Osteoblast (primary cell): ENCODE measurements around the gene MRPL22. TPM values are rescaled to one million over a fixed set of nuclear protein-coding genes. Genes with fewer than 3 reads are reported as not detected.

Source experiments
- DNase-seq: peaks from one replicate; pipeline ENCODE4 v3.0.0; 2011; ENCODE audit warnings: low spot score, mixed read lengths; ENCODE audit not compliant: insufficient read length; ENCODE audit errors: missing footprints
- H2AFZ ChIP-seq: 2 replicates; pipeline ENCODE4 v1.6.0; 2011; ENCODE audit warnings: mild to moderate bottlenecking, low read length
- H3K27ac ChIP-seq: 2 replicates; pipeline ENCODE4 v1.5.1; 2011; ENCODE audit warnings: mild to moderate bottlenecking, low read depth, low read length, moderate library complexity
- H3K27me3 ChIP-seq: 2 replicates; pipeline ENCODE4 v1.6.0; 2012; ENCODE audit warnings: mild to moderate bottlenecking, control low read depth, inconsistent platforms, low read length, moderate library complexity; ENCODE audit not compliant: insufficient read depth
- H3K36me3 ChIP-seq: 2 replicates; pipeline ENCODE4 v1.5.1; 2011; ENCODE audit warnings: mild to moderate bottlenecking, low read length, control low read depth, moderate library complexity; ENCODE audit not compliant: insufficient read depth
- H3K4me1 ChIP-seq: 2 replicates; pipeline ENCODE4 v1.5.1; 2011; ENCODE audit warnings: mild to moderate bottlenecking, low read length, control low read depth, moderate library complexity; ENCODE audit not compliant: insufficient read depth
- H3K4me2 ChIP-seq: 2 replicates; pipeline ENCODE4 v1.6.0; 2011; ENCODE audit warnings: mild to moderate bottlenecking, low read length; ENCODE audit not compliant: insufficient read depth
- H3K4me3 ChIP-seq: fragments of 200-600 bp; sonication (generic); 3 replicates; pipeline ENCODE4 v1.5.1; 2012; ENCODE audit warnings: mild to moderate bottlenecking, low read length, inconsistent platforms; ENCODE audit not compliant: insufficient read depth
- H3K79me2 ChIP-seq: 2 replicates; pipeline ENCODE4 v1.6.0; 2012; ENCODE audit warnings: mild to moderate bottlenecking, low read length, control low read depth, inconsistent platforms; ENCODE audit not compliant: insufficient read depth
- H3K9me3 ChIP-seq: 2 replicates; pipeline ENCODE4 v1.5.1; 2011; ENCODE audit warnings: low read depth, low read length, control low read depth
- H4K20me1 ChIP-seq: 2 replicates; pipeline ENCODE4 v1.6.0; 2012; ENCODE audit warnings: mild to moderate bottlenecking, low read length, control low read depth; ENCODE audit not compliant: insufficient read depth
- CTCF ChIP-seq: IDR thresholded peaks from 2 replicates; pipeline ENCODE4 v1.5.1; 2011; ENCODE audit warnings: mild to moderate bottlenecking, low read depth, low read length, moderate library complexity; ENCODE audit errors: extremely low read depth
- total RNA-seq: library from RNA; depleted of rRNA; stranded (reverse); fragments of >200 nt; gene quantifications from 2 replicates; pipeline ENCODE4 v1.2.3, GENCODE V29; 2012

The MRPL22 gene
- total RNA-seq, 1 donor = 17.4 TPM

GRCh38 chr5:154962494-154962893 lies 21.6 kb downstream of the MRPL22 start:
- H3K4me1 ChIP-seq = peaks cover 5% of the 10 kb centered on the region
- peaks cover 31% of the 10 kb centered on the region for H3K36me3 ChIP-seq
- no peak overlapping the region for H3K4me2 ChIP-seq
- no peak overlapping the region for H3K4me3 ChIP-seq
- peak; percentile 68 for DNase-seq
- TF ChIP-seq CTCF = no peak
- H2AFZ ChIP-seq = no peak overlapping the region
- H3K27ac ChIP-seq = peak overlapping the region; percentile 27
- peaks cover 10% of the 10 kb centered on the region for H4K20me1 ChIP-seq
- peaks cover 13% of the 10 kb centered on the region for H3K79me2 ChIP-seq
- H3K9me3 ChIP-seq = no peaks in the 10 kb centered on the region
- no peaks in the 10 kb centered on the region for H3K27me3 ChIP-seq

- H3K9me3 ChIP-seq = no peaks in the 10 kb centered on the region
- no peak overlapping the region for H3K4me3 ChIP-seq
- no peak for DNase-seq
- TF ChIP-seq CTCF = no peak
- no peaks in the 10 kb centered on the region for H3K27me3 ChIP-seq
- no peak overlapping the region for H3K27ac ChIP-seq
- H4K20me1 ChIP-seq = peaks cover 12% of the 10 kb centered on the region
- H2AFZ ChIP-seq = no peak overlapping the region
- H3K79me2 ChIP-seq = peaks cover 13% of the 10 kb centered on the region
- peaks cover 5% of the 10 kb centered on the region for H3K4me1 ChIP-seq
- H3K4me2 ChIP-seq = no peak overlapping the region
- peaks cover 17% of the 10 kb centered on the region for H3K36me3 ChIP-seq
Observed at GRCh38 chr5:154966081-154966841, 25.4 kb downstream of the MRPL22 start.

- Histone ChIP-seq H3K4me3 (no peak overlapping the region), H2AFZ (no peak overlapping the region), H3K9me3 (no peaks in the 10 kb centered on the region), H4K20me1 (peaks cover 15% of the 10 kb centered on the region), H3K27me3 (no peaks in the 10 kb centered on the region), H3K4me2 (no peak overlapping the region), H3K79me2 (peaks cover 13% of the 10 kb centered on the region), H3K4me1 (peaks cover 5% of the 10 kb centered on the region), H3K27ac (no peak overlapping the region), H3K36me3 (peaks cover 17% of the 10 kb centered on the region)
- DNase-seq = no peak
- no peak for TF ChIP-seq CTCF
Observed at GRCh38 chr5:154966874-154967273, 26.0 kb downstream of the MRPL22 start.

- H3K4me3 ChIP-seq = no peak overlapping the region
- H3K27me3 ChIP-seq = no peaks in the 10 kb centered on the region
- H3K36me3 ChIP-seq = peaks cover 17% of the 10 kb centered on the region
- H3K4me1 ChIP-seq = no peaks in the 10 kb centered on the region
- no peaks in the 10 kb centered on the region for H3K9me3 ChIP-seq
- H3K4me2 ChIP-seq = no peak overlapping the region
- no peak for DNase-seq
- TF ChIP-seq CTCF = peak; percentile 56
- H4K20me1 ChIP-seq = peaks cover 15% of the 10 kb centered on the region
- no peak overlapping the region for H3K27ac ChIP-seq
- H2AFZ ChIP-seq = no peak overlapping the region
- H3K79me2 ChIP-seq = peaks cover 13% of the 10 kb centered on the region
Observed at GRCh38 chr5:154967421-154968024, 26.6 kb downstream of the MRPL22 start.
